Ramos (cell line): Measurements from ENCODE around the gene PPFIA2.

Experiments used
- in situ Hi-C: fragments of 300-500 bp; cut with MboI; formaldehyde crosslinking; loops from one replicate; pipeline ENCODE4 v1.14.3; 2022; ENCODE audit warnings: low sequenced_read_pairs; ENCODE audit not compliant: unreplicated experiment

The PPFIA2 gene

GRCh38 chr12:81369175-81369574 is 390.0 kb downstream of the PPFIA2 start:
- in situ Hi-C loops, result no loop called here

GRCh38 chr12:81365284-81365683 is 393.9 kb downstream of the PPFIA2 start:
- in situ Hi-C loops, result no loop called here

- in situ Hi-C loops, result no loop called here
These were observed 398.2 kb downstream of the PPFIA2 start for GRCh38 chr12:81360916-81361315.

GRCh38 chr12:81359736-81360135 is 399.4 kb downstream of the PPFIA2 start:
- in situ Hi-C loops, result no loop called here

GRCh38 chr12:81354327-81354932 is 404.7 kb downstream of the PPFIA2 start:
- in situ Hi-C loops, result no loop called here

GRCh38 chr12:81350309-81350708 is 408.8 kb downstream of the PPFIA2 start:
- in situ Hi-C loops, result no loop called here

GRCh38 chr12:81347404-81347803 is 411.7 kb downstream of the PPFIA2 start:
- in situ Hi-C loops, result no loop called here

- in situ Hi-C loops, result no loop called here
These were observed 418.2 kb downstream of the PPFIA2 start for GRCh38 chr12:81340910-81341309.

GRCh38 chr12:81339071-81339470 is 420.1 kb downstream of the PPFIA2 start:
- in situ Hi-C loops, result no loop called here

GRCh38 chr12:81337886-81338285 is 421.3 kb downstream of the PPFIA2 start:
- in situ Hi-C loops, result no loop called here

GRCh38 chr12:81333812-81334211 is 425.3 kb downstream of the PPFIA2 start:
- in situ Hi-C loops, result no loop called here

- in situ Hi-C loops, result no loop called here
These were observed 427.1 kb downstream of the PPFIA2 start for GRCh38 chr12:81332054-81332453.

GRCh38 chr12:81330480-81330879 is 428.7 kb downstream of the PPFIA2 start:
- in situ Hi-C loops, result no loop called here

GRCh38 chr12:81329085-81329484 is 430.1 kb downstream of the PPFIA2 start:
- in situ Hi-C loops, result no loop called here

- in situ Hi-C loops, result no loop called here
These were observed 431.7 kb downstream of the PPFIA2 start for GRCh38 chr12:81327425-81327824.

- in situ Hi-C loops, result no loop called here
These were observed 434.1 kb downstream of the PPFIA2 start for GRCh38 chr12:81325086-81325485.

GRCh38 chr12:81314903-81315531 is 444.1 kb downstream of the PPFIA2 start:
- in situ Hi-C loops, result no loop called here

GRCh38 chr12:81303935-81304334 is 455.2 kb downstream of the PPFIA2 start:
- in situ Hi-C loops, result no loop called here

- in situ Hi-C loops, result no loop called here
These were observed 458.7 kb downstream of the PPFIA2 start for GRCh38 chr12:81300454-81300853.

GRCh38 chr12:81297601-81298000 is 461.5 kb downstream of the PPFIA2 start:
- in situ Hi-C loops, result no loop called here

- in situ Hi-C loops, result no loop called here
These were observed 462.4 kb downstream of the PPFIA2 start for GRCh38 chr12:81296556-81297305.
